ELR (cell line): ENCODE measurements around the gene MYL7.

Source experiments
- DNase-seq: peaks from one replicate; pipeline ENCODE4 v3.0.0-alpha.2; 2015; ENCODE audit warnings: low read depth

Gene MYL7

DNA sequence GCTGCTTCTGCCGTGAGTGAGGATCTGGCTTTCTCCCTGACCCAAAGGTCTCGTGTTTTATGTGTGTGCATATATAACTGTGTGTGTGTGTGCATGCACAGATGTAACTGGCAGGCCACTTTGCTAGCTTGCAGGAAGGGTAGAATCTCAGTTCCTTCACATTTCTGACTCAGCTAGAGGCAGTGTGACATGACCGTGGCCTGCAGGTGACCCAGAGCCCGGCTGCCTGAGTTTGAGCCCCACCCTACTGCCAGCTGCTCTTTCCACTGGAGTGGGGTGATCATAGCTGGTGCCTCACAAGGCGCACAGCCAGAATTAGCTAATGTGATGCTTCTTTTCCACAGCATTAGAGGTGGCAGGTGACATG is 9.3 kb upstream of the MYL7 start:
- DNase-seq: no peak

DNA sequence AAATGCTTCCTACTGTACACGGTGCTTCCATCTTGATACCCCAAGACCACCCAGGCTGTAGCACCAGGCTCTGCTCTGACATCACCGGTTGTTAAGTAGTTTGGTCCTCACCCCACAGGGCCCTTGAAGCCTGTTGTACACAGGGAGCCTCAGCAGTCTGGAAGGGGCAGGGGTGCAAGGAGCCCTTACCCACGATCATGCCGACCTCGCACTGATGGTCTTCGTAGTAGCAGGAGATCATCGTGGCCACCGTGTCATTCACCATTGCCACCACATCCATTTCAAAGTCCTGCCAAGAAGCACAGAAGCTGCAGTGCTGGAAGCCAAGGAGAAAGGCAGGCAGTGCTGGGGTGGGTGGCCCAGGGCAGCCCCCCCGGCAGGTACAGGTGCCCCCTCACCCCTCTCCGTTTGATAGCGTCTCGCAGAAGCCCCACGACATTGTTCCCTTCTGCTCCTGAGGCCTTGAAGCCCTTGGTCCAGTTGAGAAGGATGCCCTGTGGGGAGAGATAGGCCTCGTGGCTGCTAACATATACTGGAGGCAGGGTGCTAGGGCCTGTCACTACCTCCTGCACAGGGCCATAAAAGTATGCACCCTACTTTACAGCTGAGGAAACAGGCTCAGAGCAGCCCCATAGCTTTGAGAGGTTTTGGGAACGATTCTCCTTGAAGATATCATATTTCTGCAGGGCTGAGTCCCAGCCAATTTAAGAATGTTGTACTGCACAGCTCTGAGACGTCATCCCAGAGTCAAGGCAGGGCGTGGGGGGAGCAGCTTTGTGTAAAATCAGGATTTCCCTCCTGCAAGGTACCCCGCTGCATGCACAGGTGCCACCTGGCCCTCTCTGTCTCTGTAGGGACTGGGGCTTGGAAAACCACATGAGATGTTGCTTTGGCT is 8.7 kb upstream of the MYL7 start:
- no peak for DNase-seq

DNA sequence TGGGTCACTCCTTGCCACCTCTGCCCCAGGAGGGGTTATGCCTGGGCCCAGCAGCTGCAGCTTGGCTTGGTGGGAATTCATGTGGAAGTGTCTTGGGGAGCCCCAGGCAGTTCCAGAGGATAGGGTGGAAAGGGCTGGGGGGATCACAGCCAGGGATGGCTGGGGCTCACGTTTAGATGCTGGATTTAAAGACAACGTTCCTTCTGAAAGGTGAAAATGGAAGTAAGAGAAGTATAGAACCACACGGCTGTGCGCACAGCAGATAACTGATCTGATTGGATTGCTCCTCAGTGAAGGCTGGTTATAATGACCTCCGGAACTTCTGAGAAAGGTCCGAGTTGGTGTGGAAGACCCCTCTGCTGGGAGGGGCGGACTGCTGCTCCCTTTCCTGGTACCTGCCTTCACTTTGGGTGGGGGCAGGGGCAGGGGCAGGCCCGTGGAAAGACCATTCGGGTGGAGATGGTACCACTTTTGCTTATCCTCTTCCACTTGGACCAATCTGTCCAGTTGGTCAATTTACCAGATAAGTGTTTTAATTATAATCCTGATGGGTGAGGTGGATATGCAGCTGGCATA is 7.9 kb upstream of the MYL7 start:
- no peak for DNase-seq

DNA sequence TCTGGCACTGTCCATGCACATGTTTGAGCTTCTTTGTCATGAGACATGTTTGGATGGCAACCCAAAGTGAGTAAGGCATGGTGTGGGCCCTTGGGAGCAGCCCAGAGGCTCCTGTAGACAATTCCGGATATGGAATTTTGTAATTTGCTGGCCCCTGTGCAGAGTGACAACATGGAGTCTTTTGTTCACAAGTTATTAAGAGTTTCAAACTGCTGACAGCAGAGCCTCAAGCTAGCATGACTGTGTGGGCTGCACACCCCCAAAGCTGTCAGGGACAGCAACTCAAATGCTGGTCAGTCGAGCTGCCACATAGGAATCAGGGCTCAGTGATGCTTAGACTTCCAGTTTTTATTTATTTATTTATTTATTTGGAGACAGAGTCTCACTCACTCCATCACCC is 7.0 kb upstream of the MYL7 start:
- DNase-seq: no peak

DNA sequence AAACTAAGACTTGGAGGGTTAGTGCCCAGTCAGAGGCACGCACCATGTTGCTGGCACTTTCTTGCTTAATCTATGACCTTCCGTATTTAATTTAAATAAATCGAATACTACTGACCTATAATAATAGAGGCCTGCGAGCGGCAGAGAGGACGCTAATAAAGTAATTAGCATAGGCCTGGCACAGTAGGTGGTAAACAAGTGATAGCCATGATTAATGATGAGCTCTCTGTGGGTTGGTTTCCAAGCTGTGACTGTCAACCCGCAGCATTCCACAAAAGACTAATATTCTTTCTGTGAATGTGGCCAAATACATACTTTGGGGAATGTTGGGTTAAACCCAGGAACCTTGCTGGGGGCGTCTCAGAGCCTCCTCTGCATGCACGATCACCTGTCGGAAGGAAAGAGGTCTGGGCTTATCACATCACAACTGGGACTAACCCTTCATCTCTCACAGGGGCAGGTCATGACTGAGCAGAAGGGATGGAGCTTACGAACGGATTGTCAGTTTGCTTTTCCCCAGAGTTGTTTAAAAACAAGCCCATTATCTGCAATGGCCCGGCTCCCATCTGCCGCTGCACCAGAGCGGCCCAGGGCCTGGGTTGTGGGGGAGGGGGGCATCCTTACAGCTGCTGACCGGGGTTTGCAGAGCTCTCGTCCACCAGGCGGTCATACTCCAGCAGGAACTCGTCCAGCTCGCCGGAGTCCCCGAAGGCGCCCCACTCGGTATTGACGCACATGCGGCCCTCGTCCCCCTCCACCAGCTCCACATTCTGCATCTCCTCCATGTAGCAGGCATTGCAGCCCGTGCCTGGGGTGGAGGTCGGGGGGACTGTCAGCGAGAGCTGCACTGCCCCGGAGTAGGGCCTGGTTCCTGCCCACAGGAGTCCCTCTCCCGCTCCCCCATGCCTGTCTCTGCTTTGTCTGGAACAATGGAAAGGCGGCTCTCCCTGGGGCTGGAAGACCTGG is 6.2 kb upstream of the MYL7 start:
- no peak for DNase-seq

DNA sequence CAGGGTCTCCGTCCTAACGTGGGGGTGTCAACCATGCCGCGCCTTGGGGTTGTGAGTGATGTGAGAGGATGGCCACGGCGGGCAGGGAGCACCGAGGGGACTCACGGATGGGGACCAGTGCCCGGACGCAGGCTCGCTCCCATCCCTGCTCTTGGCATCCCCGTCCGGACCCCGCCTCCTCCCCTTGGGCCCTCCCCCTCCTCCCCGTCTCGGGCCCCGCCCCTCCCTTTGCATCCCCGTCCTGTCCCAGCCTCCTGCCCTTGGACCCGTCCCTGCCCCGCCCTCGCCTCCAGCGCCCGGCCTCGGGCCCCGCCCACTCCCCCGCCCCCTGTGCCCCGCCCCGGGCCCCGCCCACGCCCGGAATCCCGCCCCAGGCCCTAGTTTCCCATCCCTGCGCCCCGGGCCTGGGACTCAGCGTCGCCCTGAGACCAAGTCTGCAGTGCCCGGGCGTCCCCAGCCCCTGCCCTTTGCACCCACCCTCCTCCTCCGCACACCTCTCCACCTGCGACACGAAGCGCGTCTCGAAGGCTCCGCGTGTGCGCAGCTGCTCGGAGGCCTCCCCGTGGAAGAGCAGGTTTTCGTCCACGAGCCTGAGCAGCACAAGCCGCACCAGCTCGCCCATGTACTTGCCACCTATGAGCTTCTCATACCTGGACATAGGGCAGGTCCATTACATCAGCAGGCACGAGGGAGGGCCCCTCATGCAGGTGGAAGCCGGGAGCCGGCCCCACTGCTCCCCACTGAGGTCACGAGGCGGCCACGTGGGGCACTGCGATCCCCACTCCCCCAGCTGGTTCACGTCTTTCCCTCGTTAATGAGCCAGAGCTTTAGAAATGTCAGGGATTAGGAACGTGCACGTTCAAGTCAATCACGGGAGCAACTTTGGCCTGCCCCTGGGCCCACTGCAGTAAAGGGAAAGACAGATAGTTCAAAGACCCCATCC is 5.1 kb upstream of the MYL7 start:
- peak; percentile 76 for DNase-seq

DNA sequence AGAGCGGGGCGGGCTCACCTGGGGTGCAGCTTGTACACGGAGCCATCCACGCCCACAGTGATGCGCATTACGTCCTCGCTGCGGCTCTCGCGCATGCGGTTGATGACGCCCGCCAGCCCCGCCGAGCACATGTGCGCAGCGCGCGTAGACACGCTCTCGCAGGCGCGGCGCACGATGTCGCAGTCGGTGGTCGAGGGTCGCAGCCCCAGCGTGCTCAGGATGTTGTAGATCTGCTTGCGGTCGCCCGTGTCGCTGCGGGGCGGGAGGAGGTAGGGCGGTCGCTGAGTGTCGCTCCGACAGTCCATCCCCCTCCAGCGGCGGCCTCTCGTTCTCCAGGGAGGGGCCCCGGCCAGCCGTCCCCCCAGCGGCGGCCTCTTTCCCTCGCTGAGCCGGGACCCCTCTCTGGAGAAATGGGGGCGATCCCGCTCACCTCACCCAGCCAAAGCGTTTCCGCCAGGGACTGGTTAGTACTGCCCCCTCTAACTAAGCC is 4.4 kb upstream of the MYL7 start:
- no peak for DNase-seq

DNA sequence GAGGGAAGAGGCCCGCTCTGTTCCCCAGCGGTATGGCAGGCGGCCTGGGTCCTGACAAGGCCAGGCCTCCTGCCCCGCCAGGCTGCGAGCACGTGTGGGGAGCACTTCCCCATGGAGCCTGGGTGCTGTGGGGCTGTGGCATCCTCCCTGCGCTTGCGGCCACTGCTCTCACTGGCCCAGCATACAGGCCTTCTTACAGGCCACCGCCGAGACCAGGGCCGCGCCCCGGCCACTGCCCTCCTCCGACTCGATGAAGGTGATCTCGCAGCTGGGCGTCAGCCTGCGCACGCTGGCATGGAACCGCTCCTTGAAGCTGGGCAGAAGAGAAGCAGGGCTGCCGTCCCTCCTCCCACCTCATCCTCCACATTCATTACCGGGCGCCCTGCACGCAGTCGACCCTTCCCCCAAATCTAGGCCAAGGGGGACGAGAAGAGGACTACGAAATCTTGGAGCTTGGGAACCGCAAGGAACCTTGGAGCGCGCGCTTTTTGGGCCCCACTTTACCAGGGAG is 3.9 kb upstream of the MYL7 start:
- no peak for DNase-seq

DNA sequence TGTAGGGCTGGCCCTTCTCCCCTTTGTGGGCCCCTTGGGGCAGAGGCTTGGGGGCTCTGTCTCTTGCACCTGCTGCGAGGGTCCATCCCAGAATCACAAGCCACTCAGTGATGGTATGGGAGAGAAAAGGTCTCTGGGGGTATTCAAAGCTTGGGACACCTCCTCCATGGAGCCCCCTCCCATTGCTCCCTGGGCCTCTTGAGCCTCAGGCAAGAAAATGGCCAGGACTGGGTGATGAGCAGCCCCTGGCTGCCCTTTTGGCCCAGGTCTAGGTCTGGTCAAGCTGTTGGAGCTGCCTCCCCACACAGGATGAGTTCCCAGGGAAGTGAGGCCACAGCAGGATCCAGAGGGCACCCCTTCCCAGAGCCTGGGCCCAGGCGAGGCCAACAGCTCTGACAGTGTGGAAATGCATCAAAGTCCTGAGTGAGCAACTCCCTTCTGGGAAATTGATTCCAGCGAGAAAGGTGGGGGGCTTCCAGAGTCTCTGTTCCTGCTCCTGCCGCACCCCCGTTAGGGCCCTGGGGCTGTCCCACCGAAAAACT is 3.4 kb upstream of the MYL7 start:
- DNase-seq: no peak

DNA sequence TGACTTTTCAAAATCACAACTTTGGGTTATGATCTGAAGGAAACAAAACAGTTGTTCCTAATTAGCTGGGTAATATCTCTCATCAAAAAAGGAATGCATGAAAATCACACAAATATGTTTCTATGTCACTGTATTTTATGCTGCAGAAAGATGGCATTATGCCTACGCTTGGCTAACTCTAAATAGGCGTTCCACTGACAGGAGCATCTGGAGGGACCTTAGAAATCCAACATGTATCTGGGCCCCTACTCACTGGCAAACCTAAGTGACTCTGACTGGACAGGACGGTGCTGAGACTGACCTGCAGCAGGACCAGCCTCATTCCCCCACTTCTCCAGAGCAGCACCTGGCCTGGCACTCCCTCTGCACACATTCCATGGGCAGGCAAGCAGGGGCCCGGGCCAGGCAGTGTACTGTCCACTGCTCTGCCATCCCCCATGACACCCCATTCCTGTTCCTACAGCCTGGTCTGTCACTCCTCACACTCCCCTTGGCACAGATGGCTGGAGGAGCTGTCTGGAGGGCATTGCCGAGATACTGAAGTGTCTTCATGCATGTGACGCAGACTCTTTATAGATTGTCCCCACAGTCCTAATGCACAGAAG is 2.6 kb upstream of the MYL7 start:
- DNase-seq: no peak

DNA sequence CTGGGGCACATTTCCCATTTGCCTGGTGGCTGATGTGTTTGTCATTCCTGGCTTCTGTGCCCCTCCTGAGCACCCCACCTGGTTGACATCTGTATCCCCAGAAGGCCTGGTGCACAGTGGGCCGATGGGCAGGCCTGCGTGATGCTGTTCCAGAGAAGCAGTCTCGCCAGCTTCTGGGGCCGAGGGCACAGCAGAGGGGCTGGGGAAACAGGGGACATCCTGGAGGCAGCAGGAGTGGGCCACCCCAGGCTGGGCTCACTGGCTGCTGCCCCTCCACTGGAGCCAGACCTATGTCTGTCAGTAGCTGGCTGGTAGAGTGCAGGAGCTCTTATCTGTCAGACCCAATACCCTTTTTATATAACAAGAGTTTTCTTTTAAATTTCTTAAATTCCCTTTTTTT is 896 bp upstream of the MYL7 start:
- DNase-seq: no peak

DNA sequence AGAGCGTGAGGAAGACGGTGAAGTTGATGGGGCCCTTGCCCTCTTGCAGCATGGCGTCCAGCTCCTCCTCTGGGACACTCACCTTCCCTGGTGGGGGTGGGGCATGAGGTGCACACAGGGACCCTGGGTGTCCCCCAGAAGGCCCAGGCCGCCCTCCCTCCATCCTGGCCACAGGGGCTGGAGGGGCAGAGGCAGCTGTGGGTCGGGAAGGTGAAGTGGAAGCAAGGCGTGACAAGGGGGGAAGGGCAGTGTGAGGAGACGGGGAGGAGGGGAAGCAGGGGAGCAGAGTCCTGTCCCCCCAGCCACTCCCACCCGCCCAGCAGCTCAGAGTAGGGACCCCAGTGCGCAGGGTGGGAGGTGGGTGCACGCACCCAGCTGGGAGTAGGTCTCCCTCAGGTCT is 791 bp downstream of the MYL7 start:
- no peak for DNase-seq

DNA sequence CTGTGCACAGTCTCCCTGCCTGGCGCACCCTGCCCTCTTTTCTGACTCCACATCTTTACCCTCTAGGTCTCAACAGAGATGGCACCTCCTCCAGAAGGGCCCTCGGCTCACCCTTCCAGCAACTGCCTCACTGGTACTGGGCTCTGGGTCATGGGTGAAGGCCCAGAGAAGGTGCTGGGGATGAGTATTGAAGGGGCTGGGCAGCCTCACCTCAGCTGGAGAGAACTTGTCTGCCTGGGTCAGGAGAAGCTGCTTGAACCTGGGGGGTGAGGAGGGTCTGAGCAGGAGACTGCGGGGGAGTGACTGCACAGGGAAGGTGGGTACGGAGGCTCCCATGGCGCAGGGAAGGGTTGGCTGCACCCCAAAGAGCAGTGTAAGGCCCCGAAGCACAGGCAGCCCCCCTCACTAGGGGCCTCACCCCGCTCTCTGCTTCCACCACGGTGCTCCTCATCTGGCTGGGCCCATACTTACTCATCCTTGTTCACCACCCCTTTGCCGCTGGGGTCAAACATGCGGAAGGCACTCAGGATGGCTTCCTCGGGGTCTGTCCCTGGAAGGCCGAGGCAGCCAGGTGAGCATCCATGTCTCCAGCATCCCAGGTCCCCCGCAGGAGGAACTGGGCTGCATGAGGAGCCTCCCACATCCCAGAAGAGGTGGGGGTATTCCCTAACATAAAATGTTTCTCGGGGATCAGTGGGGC is 1.7 kb downstream of the MYL7 start:
- no peak for DNase-seq

DNA sequence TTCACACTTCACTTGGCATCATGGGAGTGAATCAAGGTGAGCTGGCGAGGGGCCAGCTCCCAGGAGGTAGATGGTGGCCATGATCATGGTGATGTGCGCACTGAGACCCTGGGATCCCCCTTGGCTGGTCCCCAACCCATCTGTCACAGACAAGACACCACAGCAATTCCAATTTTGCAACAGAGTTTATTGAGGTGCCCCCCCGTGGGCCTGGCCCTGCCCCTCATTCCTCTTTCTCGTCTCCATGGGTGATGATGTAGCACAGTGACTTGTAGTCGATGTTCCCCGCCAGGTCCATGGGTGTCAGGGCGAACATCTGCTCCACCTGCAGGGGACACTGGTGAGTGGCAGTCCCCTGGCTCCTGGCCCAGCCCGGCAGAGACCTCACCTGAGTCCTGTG is 2.4 kb downstream of the MYL7 start:
- DNase-seq: no peak

DNA sequence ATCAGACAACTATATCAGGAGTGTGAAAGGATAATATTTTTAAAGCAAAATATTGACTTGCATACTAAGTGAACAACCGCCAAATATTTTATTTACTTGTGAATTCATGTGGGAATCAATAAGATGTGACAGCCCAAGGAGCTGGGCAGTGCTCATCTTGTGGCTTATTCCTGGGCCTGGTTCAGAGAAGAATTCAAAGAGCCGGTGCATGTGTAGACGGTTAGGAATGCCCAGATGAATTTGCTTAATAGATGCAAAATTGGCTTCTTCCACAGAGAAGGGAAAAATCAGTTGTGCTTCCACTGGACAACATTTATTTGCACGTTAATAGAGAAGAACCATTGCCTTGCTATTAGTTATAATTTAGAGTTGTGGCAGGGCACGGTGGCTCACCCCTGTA is 4.4 kb downstream of the MYL7 start:
- no peak for DNase-seq

DNA sequence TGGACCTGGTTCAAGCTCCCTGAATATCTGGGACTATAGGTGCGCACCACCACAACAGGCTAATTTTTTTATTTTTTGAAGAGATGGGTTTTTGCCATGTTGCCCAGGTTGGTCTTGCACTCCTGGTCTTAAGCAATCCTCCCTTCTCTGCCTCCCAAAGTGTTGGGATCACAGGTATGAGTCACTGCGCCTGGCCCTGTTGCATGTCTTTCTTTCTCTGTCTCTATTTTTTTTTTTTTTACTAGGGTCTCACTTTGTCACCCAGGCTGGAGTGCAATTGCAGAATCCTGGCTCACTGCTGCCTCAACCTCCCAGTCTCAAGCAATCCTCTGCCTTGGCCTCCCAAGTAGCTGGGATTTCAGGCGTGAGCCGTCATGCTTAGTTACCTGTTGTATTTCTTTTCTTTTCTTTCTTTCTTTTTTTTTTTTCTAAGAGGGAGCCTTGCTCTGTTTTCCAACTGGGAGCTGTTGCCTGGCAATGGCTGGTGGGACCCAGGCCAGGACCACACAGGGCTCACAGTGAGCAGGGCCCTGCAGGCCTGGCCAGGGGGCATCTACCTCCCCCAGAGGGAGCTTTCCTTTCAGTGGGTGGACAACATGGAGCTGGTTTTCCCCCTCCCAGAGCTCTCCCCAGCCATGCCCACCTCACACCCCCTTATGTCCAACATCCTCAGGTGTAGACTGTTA is 6.0 kb downstream of the MYL7 start:
- no peak for DNase-seq

DNA sequence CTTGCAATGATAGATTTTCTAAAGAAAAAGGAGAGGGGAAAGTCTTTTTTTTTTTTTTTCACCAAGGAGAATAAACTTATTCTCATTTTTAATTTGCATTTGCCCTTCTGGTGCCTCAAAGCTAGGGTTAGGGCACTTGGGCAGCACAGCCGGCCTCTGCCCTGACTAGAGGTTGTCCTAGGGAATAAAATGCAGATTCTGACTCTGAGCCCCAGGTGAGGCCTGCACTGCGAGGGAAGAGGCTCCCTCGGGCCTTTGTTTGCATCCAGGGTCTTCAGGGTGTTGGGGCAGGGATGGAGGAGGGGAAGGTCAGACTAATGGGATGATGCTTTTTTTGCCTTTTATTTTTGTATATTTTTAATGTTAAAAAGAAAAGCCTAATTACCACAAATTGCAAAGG is 7.8 kb downstream of the MYL7 start:
- DNase-seq: no peak

DNA sequence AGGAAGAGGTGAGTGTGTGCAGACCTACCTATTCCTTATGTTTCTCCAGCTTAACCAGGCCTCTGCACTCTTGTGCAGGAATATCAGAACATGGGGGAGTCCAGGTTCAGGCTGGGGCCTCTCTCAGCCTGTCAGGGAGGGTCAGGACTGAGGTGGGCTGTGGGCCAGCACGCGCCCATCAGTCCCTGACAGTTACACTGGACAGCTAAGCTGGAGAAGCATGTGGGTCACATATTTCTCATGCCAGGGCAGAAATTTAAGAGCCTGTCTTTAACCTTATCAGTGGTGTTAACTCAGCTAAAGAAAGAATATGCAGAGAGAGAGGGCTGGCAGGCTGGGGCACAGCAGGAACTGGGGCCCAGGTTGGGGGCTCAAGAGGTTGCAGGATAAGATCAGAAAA is 9.1 kb downstream of the MYL7 start:
- DNase-seq: no peak
